Kidney glomerular epithelial cell (primary cell): ENCODE results near the gene RFWD3.
"Not testable (repeated sequence)": the region's sequence is repeated elsewhere in the genome, so short reads cannot be mapped to it uniquely, and the experiment has no call there.

Source experiments
- DNase-seq: peaks from one replicate; lab custom pipeline; 2025; lab: John Stamatoyannopoulos, UW

Gene RFWD3

GRCh38 chr16:74666010-74666421, 661 bp downstream of the RFWD3 start:
- DNase-seq: peak; percentile 5

- DNase-seq: no peak
These were observed 5.6 kb downstream of the RFWD3 start for GRCh38 chr16:74661064-74661463.

- no peak for DNase-seq
These were observed 6.3 kb downstream of the RFWD3 start for GRCh38 chr16:74660383-74660782.

GRCh38 chr16:74659041-74659440, 7.6 kb downstream of the RFWD3 start:
- DNase-seq: no peak

- DNase-seq: no peak
These were observed 8.6 kb downstream of the RFWD3 start for GRCh38 chr16:74657870-74658642.

GRCh38 chr16:74654536-74655050, 12.1 kb downstream of the RFWD3 start:
- no peak for DNase-seq

GRCh38 chr16:74652883-74653282, 13.8 kb downstream of the RFWD3 start:
- DNase-seq: not testable (repeated sequence)

GRCh38 chr16:74652249-74652648, 14.4 kb downstream of the RFWD3 start:
- DNase-seq: no peak

- DNase-seq: no peak
These were observed 14.8 kb downstream of the RFWD3 start for GRCh38 chr16:74651841-74652240.

GRCh38 chr16:74650966-74651567, 15.6 kb downstream of the RFWD3 start:
- DNase-seq: no peak

- DNase-seq: no peak
These were observed 16.7 kb downstream of the RFWD3 start for GRCh38 chr16:74649839-74650504.

GRCh38 chr16:74641969-74642368, 24.7 kb downstream of the RFWD3 start:
- no peak for DNase-seq

- DNase-seq: no peak
These were observed 28.8 kb downstream of the RFWD3 start for GRCh38 chr16:74637742-74638453.

GRCh38 chr16:74635303-74635702, 31.4 kb downstream of the RFWD3 start:
- no peak for DNase-seq

GRCh38 chr16:74633686-74634085, 33.0 kb downstream of the RFWD3 start:
- DNase-seq: no peak

- peak; percentile 24 for DNase-seq
These were observed 39.0 kb downstream of the RFWD3 start for GRCh38 chr16:74627506-74628220.

GRCh38 chr16:74626741-74627416, 39.8 kb downstream of the RFWD3 start:
- DNase-seq: no peak

GRCh38 chr16:74625500-74626350, 41.0 kb downstream of the RFWD3 start:
- DNase-seq: no peak

GRCh38 chr16:74623839-74624235, 42.8 kb downstream of the RFWD3 start:
- peak; percentile 10 for DNase-seq

GRCh38 chr16:74623214-74623838, 43.4 kb downstream of the RFWD3 start:
- DNase-seq: no peak
